NCI-H1105 (cell line): ENCODE results near the gene SHISA5.
A peak's percentile ranks its signal among the peaks of the same experiment; 100 is the strongest.
"Not testable (repeated sequence)": the region's sequence is repeated elsewhere in the genome, so short reads cannot be mapped to it uniquely, and the experiment has no call there.

ENCODE experiments used
- DNase-seq: peaks from one replicate; lab custom pipeline; 2025; lab: John Stamatoyannopoulos, UW

The SHISA5 gene

DNA sequence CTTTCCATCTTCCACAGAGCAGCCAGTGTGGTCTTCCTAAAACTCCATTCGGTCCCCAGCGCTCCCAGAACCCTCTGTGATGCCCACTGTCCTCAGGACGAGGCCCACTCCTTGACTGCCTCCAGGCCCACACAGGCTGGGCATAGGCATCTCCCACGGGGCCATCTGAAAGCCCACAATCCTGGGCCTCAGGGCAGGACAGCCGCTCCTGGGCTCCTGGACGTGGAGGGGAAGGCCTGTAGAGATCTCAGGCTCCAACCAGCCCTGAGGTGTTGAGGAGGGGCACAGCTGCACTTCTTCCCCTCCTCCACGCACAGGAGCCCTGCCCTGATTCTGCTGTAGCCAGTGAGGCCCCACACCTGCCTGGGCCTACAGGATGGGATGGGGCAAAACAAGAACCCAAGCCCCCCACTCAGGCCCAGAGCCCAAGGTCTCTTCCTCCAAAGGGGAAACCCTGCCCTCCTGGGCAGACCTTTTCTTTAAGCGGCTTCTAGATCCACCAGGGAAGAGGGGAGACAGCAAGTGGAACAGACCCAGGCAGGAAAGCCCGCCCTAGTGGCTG, 25.9 kb downstream of the SHISA5 start:
- DNase-seq, result no peak

DNA sequence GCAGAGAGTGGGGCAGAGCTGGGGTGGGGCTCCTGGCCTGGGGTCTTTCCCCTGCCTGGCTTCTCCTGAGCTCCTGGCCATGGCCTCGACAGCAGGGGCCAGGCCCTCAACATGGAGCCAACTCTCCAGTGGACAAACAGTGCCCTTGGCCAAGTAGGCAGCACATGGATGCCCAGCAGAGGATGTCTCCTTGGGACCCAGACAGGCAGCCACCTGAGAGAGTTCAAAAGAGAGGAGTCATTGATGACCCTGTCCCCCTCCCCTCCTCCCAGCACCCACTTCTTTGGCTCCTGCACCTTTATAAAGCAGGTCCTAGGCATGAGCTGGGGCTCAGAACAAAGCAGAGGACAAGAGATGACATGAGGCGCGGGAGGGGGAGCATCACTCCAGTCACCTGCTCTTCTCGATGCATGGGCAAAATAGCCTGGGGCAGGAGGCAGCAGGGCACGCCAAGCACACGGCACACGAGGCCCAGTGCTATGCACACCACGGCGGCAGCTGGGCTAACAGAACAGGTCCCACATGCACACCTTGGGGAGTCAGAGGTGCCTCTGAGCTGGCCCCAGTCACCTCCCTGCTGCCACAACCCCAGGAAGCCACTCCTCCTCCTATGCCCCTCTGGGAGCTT, 27.4 kb downstream of the SHISA5 start:
- no peak for DNase-seq

DNA sequence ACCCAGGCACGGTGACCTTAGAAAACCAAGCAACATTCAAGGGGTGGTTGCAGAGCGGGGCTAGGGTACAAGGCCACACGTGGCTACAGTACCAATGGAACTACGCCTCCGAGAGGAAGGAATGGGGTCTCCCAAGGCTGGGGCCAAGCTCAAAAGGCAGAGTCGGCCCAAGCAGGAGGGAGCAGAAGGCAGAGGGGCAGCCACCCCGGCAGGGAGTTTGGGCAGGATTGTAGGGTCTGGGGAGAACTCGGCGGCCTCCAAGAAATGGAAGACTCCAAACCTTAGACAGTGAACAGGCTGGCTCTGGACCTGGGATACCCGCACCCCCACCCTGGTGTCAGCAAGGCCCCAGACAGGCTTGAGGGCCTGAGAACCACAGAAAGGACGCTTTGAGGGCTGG, 28.8 kb downstream of the SHISA5 start:
- no peak for DNase-seq

DNA sequence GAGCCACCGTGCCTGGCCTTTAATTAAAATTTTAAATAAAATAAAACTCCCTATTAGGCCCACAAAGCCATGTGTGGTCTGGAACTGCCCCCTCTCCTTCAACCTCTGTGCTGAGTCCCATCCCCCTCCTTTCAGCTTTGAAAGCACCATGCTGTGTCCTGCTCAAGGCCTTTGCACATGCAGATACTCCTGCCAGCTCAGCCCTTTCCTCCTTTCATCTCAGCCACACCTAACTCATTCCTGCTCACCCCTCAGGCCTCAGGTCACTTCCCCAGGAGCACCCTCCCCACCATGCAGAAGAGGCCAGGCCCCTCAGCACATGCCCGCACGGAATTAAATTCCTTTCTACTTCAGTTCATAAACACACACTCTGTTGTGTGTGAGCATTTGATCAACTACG, 29.4 kb downstream of the SHISA5 start:
- no peak for DNase-seq

DNA sequence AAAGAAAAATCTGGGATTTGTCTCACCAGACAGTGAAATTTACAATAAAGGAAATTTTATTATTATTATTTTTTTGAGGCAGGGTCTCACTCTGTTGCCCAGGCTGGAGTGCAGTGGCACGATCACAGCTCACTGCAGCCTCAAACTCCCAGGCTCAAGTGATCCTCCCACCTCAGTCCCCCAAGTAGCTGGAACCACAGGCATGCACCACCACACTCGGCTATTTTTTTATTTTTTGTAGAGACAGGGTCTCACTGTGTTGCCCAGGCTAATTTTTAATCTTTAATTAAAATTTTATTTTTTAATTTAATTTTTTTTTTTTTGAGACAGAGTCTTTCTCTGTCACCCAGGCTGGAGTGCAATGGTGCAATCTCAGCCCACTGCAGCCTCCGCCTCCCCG, 29.9 kb downstream of the SHISA5 start:
- not testable (repeated sequence) for DNase-seq

DNA sequence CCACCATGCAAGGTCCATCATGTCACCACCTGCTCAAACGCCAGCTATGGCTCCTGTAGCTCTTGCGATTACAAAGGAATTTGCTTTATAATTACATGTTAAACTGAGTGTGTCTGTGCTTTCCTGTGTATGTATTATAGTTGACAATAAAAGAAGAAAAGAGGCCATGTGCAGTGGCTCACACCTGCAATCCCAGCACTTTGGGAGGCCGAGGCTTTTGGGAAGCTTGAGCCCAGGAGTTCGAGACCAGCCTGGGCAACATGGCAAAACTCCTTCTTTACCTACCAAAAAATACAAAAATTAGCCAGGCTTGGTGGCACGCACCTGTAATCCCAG, 30.4 kb downstream of the SHISA5 start:
- no peak for DNase-seq

DNA sequence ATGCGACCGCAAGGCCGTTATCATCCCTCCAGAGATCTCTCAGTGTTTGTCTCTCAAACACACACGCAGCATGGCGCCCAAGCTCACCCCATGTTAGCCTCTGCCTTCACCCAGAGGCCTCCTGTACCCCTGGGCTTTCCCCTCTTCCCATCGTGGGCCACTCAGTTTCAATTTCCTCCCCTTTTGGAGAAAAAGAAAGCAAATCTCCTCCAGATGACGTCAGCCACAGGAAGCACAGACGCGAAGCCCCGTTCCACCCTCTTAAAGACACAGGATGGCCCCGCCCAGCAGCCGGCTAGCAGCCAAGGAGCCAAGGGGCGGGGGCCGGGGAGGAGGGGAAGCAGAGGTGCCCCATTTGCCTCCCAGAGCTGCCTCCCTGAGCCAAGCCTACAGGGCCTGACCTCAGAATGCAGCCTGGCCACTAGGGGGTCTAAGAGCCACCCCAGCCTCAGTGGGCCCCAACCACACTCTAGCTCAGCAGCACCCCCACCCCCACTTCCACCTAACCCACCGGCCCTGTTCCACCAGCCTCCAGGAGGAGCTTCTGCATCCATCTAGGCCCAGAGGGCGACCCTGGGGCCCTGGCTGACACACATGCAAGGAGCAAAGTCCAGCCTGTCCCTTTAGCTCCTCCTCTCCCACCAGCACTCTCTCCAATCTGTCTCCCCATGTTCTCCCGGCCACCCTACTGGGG, 30.9 kb downstream of the SHISA5 start:
- DNase-seq, result peak; percentile 52

DNA sequence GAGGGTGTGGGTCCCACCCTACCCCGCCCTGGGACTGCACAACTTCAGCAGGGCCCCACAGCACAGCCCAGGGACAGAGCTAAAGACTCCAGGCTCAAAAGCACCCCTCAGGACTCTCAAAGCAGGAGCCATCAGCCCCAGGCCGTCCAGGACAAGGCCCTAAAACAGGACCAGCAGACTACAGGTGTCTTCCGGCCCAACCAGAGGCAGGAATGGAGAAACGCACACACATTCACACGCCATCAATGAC, 31.4 kb downstream of the SHISA5 start:
- no peak for DNase-seq

DNA sequence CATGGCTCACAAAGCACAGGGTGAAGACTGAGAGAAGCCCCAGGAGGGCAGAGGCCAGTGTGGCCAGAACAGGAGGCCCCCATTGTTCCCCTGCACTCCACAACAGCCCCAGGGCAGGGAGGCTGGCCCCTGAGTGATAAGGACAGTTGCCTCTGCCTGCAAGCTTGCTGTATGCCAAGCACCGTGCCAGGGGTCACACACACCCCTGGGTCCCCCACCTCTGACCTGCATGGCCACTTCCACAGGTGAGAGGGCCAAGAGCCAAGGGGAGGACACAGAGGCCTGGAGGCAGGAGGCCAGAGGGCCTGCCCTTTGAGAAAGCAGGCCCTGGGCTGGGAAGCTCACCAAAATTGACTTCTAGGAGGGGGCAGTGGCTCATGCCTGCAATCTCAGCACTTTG, 33.7 kb downstream of the SHISA5 start:
- DNase-seq, result no peak

DNA sequence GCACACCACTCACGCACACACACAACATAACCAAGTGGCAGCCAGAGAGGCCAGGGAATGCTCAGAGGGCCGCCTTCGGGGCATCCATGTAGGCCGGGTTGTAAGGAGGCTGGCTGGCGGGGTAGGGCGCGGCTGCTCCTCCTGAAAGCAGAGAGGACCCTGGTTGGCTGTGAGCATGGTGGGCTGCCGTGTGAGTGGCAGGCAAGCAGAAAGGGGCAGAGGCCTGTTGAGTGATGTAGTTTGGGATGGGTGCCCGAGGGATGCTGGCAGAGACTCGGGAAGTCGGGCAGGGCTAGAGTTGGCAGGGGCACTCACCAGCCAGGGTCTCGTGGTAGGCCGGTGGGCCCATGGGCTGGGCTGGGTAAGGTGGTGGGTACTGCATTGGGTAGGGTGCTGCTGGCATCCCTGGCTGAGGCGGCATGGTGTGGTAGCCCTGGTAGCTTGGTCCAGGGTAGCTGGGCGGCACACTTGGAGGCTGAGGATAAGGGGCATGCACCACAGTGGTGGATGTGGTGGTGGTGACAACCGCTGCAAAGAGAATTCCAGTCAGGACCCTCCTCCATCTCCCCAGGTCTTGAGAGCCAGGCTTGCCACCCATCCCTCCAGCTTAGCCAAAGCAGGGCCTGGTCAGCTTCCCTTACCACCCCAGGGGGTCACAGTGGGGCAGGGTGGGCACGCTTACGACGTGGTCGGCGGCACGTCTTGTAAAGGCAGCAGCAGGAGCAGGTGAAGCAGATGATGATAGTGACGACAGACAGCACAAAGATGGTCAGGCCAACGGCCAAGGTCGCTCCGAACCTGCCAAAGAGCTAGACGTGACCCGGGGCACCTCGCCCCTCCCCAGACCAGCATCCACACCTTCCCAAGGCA, 34.7 kb downstream of the SHISA5 start:
- DNase-seq, result no peak

DNA sequence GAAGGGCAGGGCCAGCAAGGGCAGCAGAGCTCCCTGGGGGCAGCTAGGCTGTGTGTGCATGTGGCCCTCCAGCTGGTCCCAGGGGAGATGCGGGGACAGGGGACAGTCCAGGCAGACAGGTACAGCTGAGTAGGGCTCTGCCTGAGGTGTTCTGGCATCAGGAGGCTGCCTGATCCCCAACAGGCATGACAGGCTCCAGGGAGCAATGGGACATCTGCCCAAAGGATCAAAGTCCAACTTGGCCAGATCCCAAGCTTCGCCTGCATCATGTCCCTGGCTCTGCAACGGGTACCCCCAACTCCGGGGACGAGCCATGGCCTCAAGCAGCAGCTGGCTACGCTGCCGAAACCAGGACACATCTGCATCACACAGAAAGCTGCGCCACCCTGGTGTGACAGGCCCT, 35.6 kb downstream of the SHISA5 start:
- no peak for DNase-seq

DNA sequence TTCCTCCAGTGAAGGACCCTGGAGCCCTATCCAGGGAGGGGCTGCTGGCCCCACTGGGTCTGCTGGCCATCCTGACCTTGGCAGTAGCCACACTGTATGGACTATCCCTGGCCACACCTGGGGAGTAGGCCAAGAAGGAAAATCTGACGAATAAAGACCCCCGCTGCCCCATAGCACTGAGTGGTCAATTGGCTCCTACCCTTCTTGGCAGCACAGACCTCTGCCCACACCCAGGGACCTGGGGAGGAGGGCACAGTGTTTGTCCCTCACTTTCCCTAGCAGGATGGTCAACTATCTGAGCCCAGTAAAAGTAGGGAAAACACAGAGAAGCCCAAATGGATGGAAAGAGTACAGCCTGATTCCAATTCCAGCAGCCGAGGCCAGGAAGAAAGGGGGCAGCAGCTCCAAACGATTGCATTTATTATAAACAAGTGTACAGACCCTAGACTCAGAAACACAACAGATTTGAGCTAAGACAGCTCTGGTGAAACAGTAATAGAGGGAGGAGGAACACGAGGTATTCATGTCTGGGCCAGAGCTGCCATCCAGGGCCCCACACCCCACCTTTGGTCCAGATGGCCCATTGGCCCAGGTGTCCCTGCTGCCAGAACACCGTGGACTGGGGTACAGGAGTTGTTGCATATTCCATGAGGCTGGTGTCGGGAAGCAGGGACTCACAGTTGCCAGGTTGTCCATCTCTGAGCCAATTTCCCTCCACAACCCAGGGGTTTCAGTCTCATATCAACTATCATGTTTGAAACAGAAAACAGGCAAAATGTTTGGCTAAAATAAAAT, 36.3 kb downstream of the SHISA5 start:
- DNase-seq, result no peak

DNA sequence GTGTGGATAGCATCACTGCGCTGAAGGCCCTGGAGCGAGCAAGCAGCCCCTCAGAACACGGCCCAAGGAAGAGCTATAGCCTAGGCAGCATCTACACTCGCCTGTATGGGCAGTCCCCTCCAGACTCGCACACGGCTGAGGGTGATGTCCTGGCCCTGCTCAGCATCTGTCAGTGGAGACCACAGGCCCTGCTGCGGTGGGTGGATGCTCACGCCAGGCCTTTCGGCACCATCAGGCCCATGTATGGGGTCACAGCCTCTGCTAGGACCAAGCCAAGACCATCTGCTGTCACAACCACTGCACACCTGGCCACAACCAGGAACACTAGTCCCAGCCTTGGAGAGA, 36.9 kb downstream of the SHISA5 start:
- DNase-seq, result no peak

DNA sequence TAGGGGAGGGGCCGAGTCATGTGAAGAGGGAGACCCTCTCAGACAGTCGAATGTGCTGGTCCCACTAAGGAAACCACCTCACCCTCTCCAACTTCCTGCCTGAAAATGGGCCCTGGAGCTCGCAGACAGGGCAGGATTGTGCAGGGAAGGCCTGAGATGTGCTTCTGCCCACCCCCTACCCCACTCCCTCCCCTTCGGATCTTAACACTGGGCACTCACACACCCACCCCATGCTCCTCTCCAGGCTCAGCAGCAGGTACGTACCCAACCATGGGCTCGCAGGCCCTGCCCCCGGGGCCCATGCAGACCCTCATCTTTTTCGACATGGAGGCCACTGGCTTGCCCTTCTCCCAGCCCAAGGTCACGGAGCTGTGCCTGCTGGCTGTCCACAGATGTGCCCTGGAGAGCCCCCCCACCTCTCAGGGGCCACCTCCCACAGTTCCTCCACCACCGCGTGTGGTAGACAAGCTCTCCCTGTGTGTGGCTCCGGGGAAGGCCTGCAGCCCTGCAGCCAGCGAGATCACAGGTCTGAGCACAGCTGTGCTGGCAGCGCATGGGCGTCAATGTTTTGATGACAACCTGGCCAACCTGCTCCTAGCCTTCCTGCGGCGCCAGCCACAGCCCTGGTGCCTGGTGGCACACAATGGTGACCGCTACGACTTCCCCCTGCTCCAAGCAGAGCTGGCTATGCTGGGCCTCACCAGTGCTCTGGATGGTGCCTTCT, 37.4 kb downstream of the SHISA5 start:
- DNase-seq, result no peak

DNA sequence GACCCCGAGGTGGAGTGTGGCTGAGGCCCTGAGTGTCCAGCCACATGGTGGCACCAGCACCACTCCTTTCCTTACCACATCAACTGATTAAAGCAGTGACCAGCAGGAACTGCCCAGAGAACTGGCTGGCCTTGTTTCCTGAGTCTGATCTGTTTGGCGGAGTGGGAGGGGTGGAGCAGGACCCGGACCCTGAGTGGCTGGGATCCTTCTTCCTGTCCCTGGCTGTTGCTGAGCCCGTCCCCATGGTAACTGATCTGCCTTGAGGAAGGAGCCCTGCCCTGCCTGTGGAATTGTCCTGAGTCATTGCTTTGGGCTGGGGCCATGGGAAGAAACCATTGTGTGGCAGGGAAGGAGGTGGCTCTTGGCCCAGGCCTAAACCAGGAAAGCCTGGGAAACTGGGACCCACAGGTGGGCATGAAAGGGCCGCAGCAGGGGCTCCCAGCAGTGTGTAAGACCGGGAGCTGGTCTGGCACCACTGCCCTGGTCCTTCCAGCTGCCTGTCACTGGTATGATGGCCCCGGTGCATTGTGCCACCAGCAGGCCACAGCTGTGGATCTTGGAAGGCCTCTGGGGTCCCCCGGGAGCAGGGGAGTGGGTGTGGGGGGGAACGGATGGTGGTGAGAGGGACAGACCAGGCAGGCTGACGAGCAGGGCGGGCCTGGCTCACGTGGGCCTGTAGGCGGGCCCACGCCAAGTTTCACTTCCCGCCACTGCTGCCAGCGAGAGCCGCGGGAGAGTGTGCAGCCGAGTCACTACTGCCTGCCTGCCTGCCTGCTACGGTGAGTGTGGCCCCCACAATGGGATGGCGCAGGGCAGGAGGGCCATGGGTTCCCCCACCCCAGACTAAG, 38.2 kb downstream of the SHISA5 start:
- DNase-seq, result peak; percentile 18

DNA sequence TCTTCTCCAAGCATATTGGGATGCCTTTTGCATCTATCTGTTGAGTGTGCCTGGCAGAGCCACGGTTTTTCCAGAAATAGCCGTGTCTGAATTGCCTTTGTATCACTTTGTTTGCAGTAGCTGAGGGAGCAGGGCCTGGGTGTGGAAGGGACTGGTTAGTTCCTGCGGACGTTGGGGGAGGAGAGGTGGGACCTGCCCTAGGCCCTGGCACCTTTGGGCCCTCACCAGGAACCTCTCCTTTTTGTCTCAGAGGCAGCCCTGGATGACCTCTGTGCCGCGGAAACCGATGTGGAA, 38.8 kb downstream of the SHISA5 start:
- DNase-seq, result no peak

DNA sequence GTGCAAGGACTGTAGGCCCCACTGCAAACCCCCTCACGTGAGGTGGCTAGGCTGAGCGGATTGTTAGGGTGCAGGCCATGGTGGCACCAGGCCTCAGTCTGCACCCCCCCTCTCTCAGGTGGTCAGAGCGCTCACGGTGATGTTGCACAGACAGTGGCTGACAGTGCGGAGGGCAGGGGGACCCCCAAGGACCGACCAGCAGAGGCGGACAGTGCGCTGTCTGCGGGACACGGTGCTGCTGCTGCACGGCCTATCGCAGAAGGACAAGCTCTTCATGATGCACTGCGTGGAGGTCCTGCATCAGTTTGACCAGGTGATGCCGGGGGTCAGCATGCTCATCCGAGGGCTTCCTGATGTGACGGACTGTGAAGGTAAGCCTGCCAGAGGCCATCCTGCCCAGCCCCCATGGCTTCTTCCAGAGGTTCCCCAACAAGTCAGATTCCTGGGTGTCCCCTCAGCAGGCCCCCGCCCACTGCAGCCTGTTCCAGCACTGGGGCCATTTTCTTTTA, 39.2 kb downstream of the SHISA5 start:
- no peak for DNase-seq

DNA sequence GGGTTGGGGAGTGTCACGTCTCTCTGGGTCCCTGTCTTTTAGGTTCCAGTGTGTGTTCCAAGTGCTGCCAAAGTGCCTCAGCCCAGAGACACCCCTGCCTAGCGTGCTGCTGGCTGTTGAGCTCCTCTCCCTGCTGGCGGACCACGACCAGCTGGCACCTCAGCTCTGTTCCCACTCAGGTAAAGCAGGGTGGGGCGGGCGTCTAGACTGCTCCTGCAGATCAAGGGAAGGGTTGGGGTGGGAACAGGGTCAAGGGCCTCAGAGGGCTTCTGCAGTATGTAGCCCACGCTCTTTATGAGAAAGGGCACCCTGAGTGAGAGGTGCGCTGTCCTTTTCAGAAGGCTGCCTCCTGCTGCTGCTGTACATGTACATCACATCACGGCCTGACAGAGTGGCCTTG, 40.3 kb downstream of the SHISA5 start:
- no peak for DNase-seq

DNA sequence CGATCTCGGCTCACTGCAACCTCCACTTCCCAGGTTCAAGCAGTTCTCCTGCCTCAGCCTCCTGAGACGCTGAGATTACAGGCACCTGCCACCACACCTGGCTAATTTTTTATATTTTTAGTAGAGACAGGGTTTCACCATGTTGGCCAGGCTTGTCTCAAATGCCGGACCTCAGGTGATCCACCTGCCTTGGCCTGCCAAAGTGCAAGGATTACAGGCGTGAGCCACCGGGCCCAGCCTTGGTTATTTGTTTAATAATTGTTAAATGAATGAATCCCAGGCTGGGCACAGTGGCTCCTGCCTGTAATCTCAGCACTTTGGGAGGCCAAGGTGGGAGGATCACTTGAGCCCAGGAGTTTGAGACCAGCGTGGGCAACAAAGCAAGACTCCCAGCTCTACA, 42.2 kb downstream of the SHISA5 start:
- DNase-seq, result not testable (repeated sequence)

DNA sequence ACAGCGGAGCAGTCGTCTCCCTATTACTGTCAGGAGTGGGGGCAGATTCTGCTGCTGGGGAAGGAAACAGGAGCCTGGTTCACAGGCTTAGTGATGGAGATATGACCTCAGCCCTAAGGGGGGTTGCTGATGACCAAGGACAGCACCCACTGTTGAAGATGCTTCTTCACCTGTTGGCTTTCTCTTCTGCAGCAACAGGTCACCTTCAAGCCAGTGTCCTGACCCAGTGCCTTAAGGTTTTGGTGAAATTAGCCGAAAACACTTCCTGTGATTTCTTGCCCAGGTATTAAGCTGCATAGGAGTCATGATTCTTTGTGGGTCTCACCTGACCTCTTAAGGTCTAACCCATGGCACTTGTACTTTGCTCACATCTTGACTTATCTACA, 43.5 kb downstream of the SHISA5 start:
- no peak for DNase-seq
